PC-9 (cell line): Measurements from ENCODE around the gene PTTG1IP2. TPM values are rescaled to one million over a fixed set of nuclear protein-coding genes. Genes with fewer than 3 reads are reported as not detected.

Source experiments
- BruUV-seq: library from RNA; stranded (reverse); fragments of 400-500 nt; replicated peaks from 2 replicates; lab custom pipeline; 2021; lab: Mats Ljungman, UMichigan
- CTCF ChIA-PET: fragments of 300-600 bp; sonication (Branson Sonifier 250); formaldehyde crosslinking; loops from one replicate; lab custom pipeline; 2022; ENCODE audit warnings: antibody characterized with exemption; lab: Charles Lee
- POLR2A ChIA-PET: fragments of 300-600 bp; sonication (Branson Sonifier 250); formaldehyde crosslinking; loops from one replicate; lab custom pipeline; 2022; ENCODE audit warnings: antibody characterized with exemption; ENCODE audit not compliant: unreplicated experiment; lab: Charles Lee
- DNase-seq, 2 experiments: peaks; one replicate each; pipeline versions ENCODE4 v3.0.0 to v3.0.0-alpha.2; 2015 to 2022; ENCODE audit warnings: mixed read lengths in 1 of 2
- H2AFZ ChIP-seq: fragments of 200-600 bp; sonication (generic); 2 replicates; pipeline ENCODE4 v1.8.1; 2017; ENCODE audit warnings: antibody characterized with exemption
- H3F3A ChIP-seq: fragments of 200-600 bp; sonication (generic); 2 replicates; pipeline ENCODE4 v1.8.1; 2017; ENCODE audit warnings: antibody characterized with exemption, mild to moderate bottlenecking, low read depth; ENCODE audit not compliant: insufficient read depth
- H3K27ac ChIP-seq: fragments of 200-600 bp; sonication (generic); 2 replicates; pipeline ENCODE4 v1.6.1; 2016; ENCODE audit warnings: mixed run types
- H3K27me3 ChIP-seq: fragments of 200-600 bp; sonication (generic); 2 replicates; pipeline ENCODE4 v1.6.1; 2016; ENCODE audit warnings: low read depth, mixed run types; ENCODE audit not compliant: insufficient read depth
- H3K36me3 ChIP-seq: fragments of 200-600 bp; sonication (generic); 2 replicates; pipeline ENCODE4 v1.6.1; 2016; ENCODE audit warnings: low read depth, mixed run types
- H3K4me1 ChIP-seq: fragments of 200-600 bp; sonication (generic); replicated peaks from 2 replicates; pipeline ENCODE4 v1.6.1; 2016; ENCODE audit warnings: mixed run types; ENCODE audit not compliant: insufficient read depth
- H3K4me2 ChIP-seq: fragments of 200-600 bp; sonication (generic); 2 replicates; pipeline ENCODE4 v1.6.1; 2017; ENCODE audit warnings: mixed run types
- H3K4me3 ChIP-seq: fragments of 200-600 bp; sonication (generic); 2 replicates; pipeline ENCODE4 v1.6.1; 2016; ENCODE audit warnings: mixed run types
- H3K79me2 ChIP-seq: fragments of 200-600 bp; sonication (generic); 2 replicates; pipeline ENCODE4 v1.6.1; 2017; ENCODE audit warnings: low read depth, mixed run types
- H3K9me2 ChIP-seq: fragments of 200-600 bp; sonication (generic); 2 replicates; pipeline ENCODE4 v1.8.1; 2017; ENCODE audit warnings: mild to moderate bottlenecking; ENCODE audit not compliant: insufficient read depth
- H3K9me3 ChIP-seq: fragments of 200-600 bp; sonication (generic); 2 replicates; pipeline ENCODE4 v1.8.1; 2016; ENCODE audit warnings: low read depth; ENCODE audit not compliant: insufficient read depth
- H4K20me1 ChIP-seq: fragments of 200-600 bp; sonication (generic); 2 replicates; pipeline ENCODE4 v1.8.1; 2017; ENCODE audit not compliant: insufficient read depth
- EZH2 ChIP-seq: fragments of 200-600 bp; sonication (generic); IDR thresholded peaks from 2 replicates; pipeline ENCODE4 v1.8.0; 2017; ENCODE audit warnings: antibody characterized with exemption, low read depth
- intact Hi-C: fragments of 100-400 bp; cut with micrococcal nuclease; formaldehyde crosslinking; loops from one replicate; pipeline ENCODE4 v1.10.0; 2022; ENCODE audit not compliant: unreplicated experiment
- total RNA-seq: library from RNA; stranded (reverse); gene quantifications from 2 replicates; pipeline ENCODE4 v1.2.3, GENCODE V29; 2021
- TF ChIP-seq, protein P1 (sequence below): fragments of 200-600 bp; sonication (generic); conservative IDR thresholded peaks from 2 replicates; pipeline ENCODE4 v1.6.1; 2017; ENCODE audit warnings: mixed run types, antibody characterized with exemption, mild to moderate bottlenecking, moderate library complexity

PTTG1IP2 gene
- total RNA-seq, 1 experiment from 2014 or later = not detected

DNA sequence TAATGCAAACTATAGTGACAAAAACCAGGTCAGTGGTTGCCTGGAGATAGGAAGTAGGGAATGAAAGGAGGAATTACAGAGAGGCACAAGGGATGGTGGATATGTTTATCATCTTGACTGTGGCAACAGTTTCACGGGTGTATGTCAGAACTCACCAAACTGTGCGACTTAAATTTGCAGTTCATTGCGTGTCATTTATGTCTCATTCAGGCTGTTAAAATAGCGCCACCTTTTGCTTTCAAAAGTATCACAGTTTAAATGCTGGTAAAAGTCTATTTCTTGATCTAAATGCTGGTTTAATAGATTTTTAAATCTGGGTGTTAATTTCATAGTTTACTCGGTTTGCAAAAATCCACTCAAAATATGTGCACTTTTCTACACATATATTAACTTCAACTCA is 51.0 kb downstream of the PTTG1IP2 start:
- TF ChIP-seq EZH2 = no peak
- TF ChIP-seq, protein P1, sequence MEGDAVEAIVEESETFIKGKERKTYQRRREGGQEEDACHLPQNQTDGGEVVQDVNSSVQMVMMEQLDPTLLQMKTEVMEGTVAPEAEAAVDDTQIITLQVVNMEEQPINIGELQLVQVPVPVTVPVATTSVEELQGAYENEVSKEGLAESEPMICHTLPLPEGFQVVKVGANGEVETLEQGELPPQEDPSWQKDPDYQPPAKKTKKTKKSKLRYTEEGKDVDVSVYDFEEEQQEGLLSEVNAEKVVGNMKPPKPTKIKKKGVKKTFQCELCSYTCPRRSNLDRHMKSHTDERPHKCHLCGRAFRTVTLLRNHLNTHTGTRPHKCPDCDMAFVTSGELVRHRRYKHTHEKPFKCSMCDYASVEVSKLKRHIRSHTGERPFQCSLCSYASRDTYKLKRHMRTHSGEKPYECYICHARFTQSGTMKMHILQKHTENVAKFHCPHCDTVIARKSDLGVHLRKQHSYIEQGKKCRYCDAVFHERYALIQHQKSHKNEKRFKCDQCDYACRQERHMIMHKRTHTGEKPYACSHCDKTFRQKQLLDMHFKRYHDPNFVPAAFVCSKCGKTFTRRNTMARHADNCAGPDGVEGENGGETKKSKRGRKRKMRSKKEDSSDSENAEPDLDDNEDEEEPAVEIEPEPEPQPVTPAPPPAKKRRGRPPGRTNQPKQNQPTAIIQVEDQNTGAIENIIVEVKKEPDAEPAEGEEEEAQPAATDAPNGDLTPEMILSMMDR = no peak; the same call in 1 of the 2 replicates
- no peaks in the 10 kb centered on the region for H3K9me3 ChIP-seq
- H3K36me3 ChIP-seq = no peaks in the 10 kb centered on the region
- H3K4me3 ChIP-seq = no peak overlapping the region
- intact Hi-C loops = no loop called here
- no peaks in the 10 kb centered on the region for H3K4me1 ChIP-seq
- DNase-seq = no peak
- H3K4me2 ChIP-seq = no peak overlapping the region
- no peaks in the 10 kb centered on the region for H3F3A ChIP-seq
- no peak overlapping the region for H3K27ac ChIP-seq
- BruUV-seq = no TSS peak
- ChIA-PET CTCF (no interaction called here), POLR2A (no interaction called here)
- H2AFZ ChIP-seq = no peak overlapping the region
- no peaks in the 10 kb centered on the region for H4K20me1 ChIP-seq
- no peaks in the 10 kb centered on the region for H3K27me3 ChIP-seq
- H3K9me2 ChIP-seq = no peaks in the 10 kb centered on the region
- H3K79me2 ChIP-seq = no peaks in the 10 kb centered on the region

DNA sequence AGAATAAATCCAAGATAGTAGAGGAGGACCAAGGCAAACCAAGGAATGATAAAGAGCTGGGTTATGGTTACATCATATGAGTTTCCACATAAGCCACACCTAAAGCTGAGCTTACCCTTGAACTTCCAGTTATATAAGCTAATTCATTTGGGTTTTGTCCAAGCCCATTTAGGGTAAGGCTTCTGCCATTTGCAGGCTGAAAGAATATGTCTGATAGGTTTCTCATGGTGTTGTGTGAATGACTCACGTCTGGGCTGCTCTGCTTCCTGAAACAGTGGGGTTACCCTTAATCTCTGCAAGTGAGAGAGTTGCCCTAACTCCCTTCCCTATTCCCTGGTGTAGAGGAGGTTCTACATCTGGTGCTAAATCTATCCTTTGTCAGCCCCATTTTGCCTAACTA is 60.8 kb downstream of the PTTG1IP2 start:
- Histone ChIP-seq H3K4me3 (no peak overlapping the region), H2AFZ (no peak overlapping the region), H3K4me1 (no peaks in the 10 kb centered on the region), H3K4me2 (no peak overlapping the region), H4K20me1 (no peaks in the 10 kb centered on the region), H3K9me2 (no peaks in the 10 kb centered on the region), H3K9me3 (no peaks in the 10 kb centered on the region), H3K36me3 (no peaks in the 10 kb centered on the region), H3K27me3 (no peaks in the 10 kb centered on the region), H3K79me2 (no peaks in the 10 kb centered on the region), H3F3A (no peaks in the 10 kb centered on the region), H3K27ac (no peak overlapping the region)
- CTCF ChIA-PET = interaction anchor here (0.6 kb wide), 1 partner anchor 381 kb away, joined by 4 read pairs; no protein-coding TSS in a partner anchor
- peak in 1 of 2 experiments; percentile 16 for DNase-seq
- intact Hi-C loops = no loop called here
- TF ChIP-seq EZH2 = no peak
- TF ChIP-seq, protein P1 = no peak
- no TSS peak for BruUV-seq
- POLR2A ChIA-PET = no interaction called here

DNA sequence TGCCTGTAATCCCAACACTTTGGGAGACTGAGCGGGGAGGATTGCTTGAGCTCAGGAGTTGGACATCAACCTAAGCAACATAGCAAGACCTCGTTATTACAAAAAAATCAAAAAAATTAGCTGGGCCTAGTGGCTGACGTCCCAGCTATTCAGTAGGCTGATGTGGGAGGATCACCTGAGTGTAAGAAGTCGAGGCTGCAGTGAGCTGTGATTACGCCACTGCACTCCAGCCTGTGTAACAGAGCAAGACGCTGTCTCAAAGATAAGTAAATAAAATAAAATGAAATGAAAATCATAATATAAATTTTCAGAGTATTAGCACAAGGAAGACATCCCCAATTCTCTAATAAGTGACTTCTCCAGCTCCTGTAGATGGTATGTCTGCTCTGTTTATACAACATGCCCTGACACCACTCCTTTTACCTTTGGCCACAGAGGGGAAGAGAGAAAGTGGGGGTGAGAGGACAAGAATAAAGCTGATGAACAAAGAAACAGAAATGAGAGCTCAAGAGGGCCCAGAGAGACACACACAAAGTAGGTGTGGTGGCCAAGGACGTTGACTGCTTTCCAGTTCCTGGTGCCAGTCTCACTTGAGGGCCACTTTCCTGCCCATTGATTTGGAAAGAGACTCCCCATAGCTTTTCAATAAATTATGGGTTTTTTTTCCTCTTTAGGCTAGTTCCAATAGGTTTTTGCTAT is 62.9 kb downstream of the PTTG1IP2 start:
- H3K9me2 ChIP-seq = no peaks in the 10 kb centered on the region; the same call in 1 of the 2 replicates
- no peak overlapping the region for H2AFZ ChIP-seq
- ChIA-PET CTCF (no interaction called here), POLR2A (interaction anchor here (0.6 kb wide), 1 partner anchor 910 kb away, joined by 3 read pairs; no protein-coding TSS in a partner anchor)
- no peak overlapping the region for H3K4me3 ChIP-seq
- H3K36me3 ChIP-seq = no peaks in the 10 kb centered on the region
- no peaks in the 10 kb centered on the region for H3F3A ChIP-seq
- no peaks in the 10 kb centered on the region for H3K9me3 ChIP-seq
- no TSS peak for BruUV-seq
- H4K20me1 ChIP-seq = no peaks in the 10 kb centered on the region
- no peaks in the 10 kb centered on the region for H3K79me2 ChIP-seq
- no peak for DNase-seq
- no peaks in the 10 kb centered on the region for H3K4me1 ChIP-seq
- intact Hi-C loops = no loop called here
- TF ChIP-seq, protein P1 = no peak
- TF ChIP-seq EZH2 = no peak
- H3K4me2 ChIP-seq = no peak overlapping the region
- no peak overlapping the region for H3K27ac ChIP-seq
- no peaks in the 10 kb centered on the region for H3K27me3 ChIP-seq
